NCI-H2196 (cell line): ENCODE measurements around the gene LRCH3.
"Not testable (repeated sequence)": the region's sequence is repeated elsewhere in the genome, so short reads cannot be mapped to it uniquely, and the experiment has no call there.

Source experiments
- DNase-seq: peaks from one replicate; lab custom pipeline; 2025; ENCODE audit not compliant: unreplicated experiment; lab: John Stamatoyannopoulos, UW

LRCH3 gene

GRCh38 chr3:197882586-197882985, 91.5 kb downstream of the LRCH3 start:
- DNase-seq = no peak

GRCh38 chr3:197883541-197883940, 92.5 kb downstream of the LRCH3 start:
- no peak for DNase-seq

GRCh38 chr3:197884330-197884729, 93.3 kb downstream of the LRCH3 start:
- not testable (repeated sequence) for DNase-seq

GRCh38 chr3:197886052-197886451, 95.0 kb downstream of the LRCH3 start:
- DNase-seq = not testable (repeated sequence)

GRCh38 chr3:197887430-197888053, 96.5 kb downstream of the LRCH3 start:
- not testable (repeated sequence) for DNase-seq

- no peak for DNase-seq
Observed at GRCh38 chr3:197888511-197888910, 97.5 kb downstream of the LRCH3 start.

GRCh38 chr3:197889204-197889930, 98.3 kb downstream of the LRCH3 start:
- DNase-seq = no peak

- DNase-seq = no peak
Observed at GRCh38 chr3:197890693-197891092, 99.6 kb downstream of the LRCH3 start.

GRCh38 chr3:197892162-197892561, 101.1 kb downstream of the LRCH3 start:
- DNase-seq = no peak

- no peak for DNase-seq
Observed at GRCh38 chr3:197896421-197896820, 105.4 kb downstream of the LRCH3 start.

- no peak for DNase-seq
Observed at GRCh38 chr3:197899833-197900478, 108.9 kb downstream of the LRCH3 start.

GRCh38 chr3:197901626-197902025, 110.6 kb downstream of the LRCH3 start:
- DNase-seq = no peak

GRCh38 chr3:197906023-197906849, 115.2 kb downstream of the LRCH3 start:
- peak; percentile 95 for DNase-seq

- no peak for DNase-seq
Observed at GRCh38 chr3:197906850-197907187, 115.8 kb downstream of the LRCH3 start.

- no peak for DNase-seq
Observed at GRCh38 chr3:197907196-197907595, 116.1 kb downstream of the LRCH3 start.

- DNase-seq = not testable (repeated sequence)
Observed at GRCh38 chr3:197908550-197908949, 117.5 kb downstream of the LRCH3 start.

- no peak for DNase-seq
Observed at GRCh38 chr3:197908957-197909701, 118.1 kb downstream of the LRCH3 start.

- no peak for DNase-seq
Observed at GRCh38 chr3:197912741-197913476, 121.9 kb downstream of the LRCH3 start.

GRCh38 chr3:197913641-197914380, 122.8 kb downstream of the LRCH3 start:
- DNase-seq = no peak
